Measurements from ENCODE around the gene PDE11A.

PDE11A gene

GRCh38 chr2:177673602-177674595 is 398.7 kb downstream of the PDE11A start:
- no peak for FAIRE-seq

GRCh38 chr2:177671662-177672061 is 400.9 kb downstream of the PDE11A start:
- DNase-seq (ENCODE audit: low spot score): no peak
- FAIRE-seq: no peak

More at GRCh38 chr2:177673602-177674595, 398.7 kb downstream of the PDE11A start:
- peak; percentile 22 for DNase-seq (ENCODE audit: low spot score)

- FAIRE-seq (no peak), DNase-seq (ENCODE audit: low spot score) (no peak)
Observed at GRCh38 chr2:177670791-177671535, 401.6 kb downstream of the PDE11A start.

- no peak for DNase-seq (ENCODE audit: low spot score)
- no peak for FAIRE-seq
Observed at GRCh38 chr2:177669625-177670330, 402.8 kb downstream of the PDE11A start.

- FAIRE-seq (no peak), DNase-seq (ENCODE audit: low spot score) (no peak)
Observed at GRCh38 chr2:177669201-177669600, 403.4 kb downstream of the PDE11A start.

GRCh38 chr2:177668617-177669016 is 404.0 kb downstream of the PDE11A start:
- no peak for FAIRE-seq
- DNase-seq (ENCODE audit: low spot score): no peak

GRCh38 chr2:177667626-177668025 is 405.0 kb downstream of the PDE11A start:
- FAIRE-seq (no peak), DNase-seq (ENCODE audit: low spot score) (no peak)

- FAIRE-seq (no peak), DNase-seq (ENCODE audit: low spot score) (no peak)
Observed at GRCh38 chr2:177666408-177666807, 406.2 kb downstream of the PDE11A start.

GRCh38 chr2:177665948-177666347 is 406.6 kb downstream of the PDE11A start:
- no peak for DNase-seq (ENCODE audit: low spot score)
- FAIRE-seq: no peak

GRCh38 chr2:177665328-177665727 is 407.2 kb downstream of the PDE11A start:
- no peak for DNase-seq (ENCODE audit: low spot score)
- no peak for FAIRE-seq

GRCh38 chr2:177662895-177663294 is 409.7 kb downstream of the PDE11A start:
- DNase-seq (ENCODE audit: low spot score) (no peak), FAIRE-seq (no peak)

- FAIRE-seq (no peak), DNase-seq (ENCODE audit: low spot score) (no peak)
Observed at GRCh38 chr2:177660742-177661141, 411.8 kb downstream of the PDE11A start.

GRCh38 chr2:177658309-177658708 is 414.3 kb downstream of the PDE11A start:
- DNase-seq (ENCODE audit: low spot score) (no peak), FAIRE-seq (no peak)

GRCh38 chr2:177651833-177652232 is 420.7 kb downstream of the PDE11A start:
- no peak for DNase-seq (ENCODE audit: low spot score)

GRCh38 chr2:177649568-177650518 is 422.7 kb downstream of the PDE11A start:
- DNase-seq (ENCODE audit: low spot score) (no peak), FAIRE-seq (no peak)

More at GRCh38 chr2:177651833-177652232, 420.7 kb downstream of the PDE11A start:
- FAIRE-seq: no peak

GRCh38 chr2:177646791-177647190 is 425.8 kb downstream of the PDE11A start:
- no peak for FAIRE-seq
- DNase-seq (ENCODE audit: low spot score): no peak

- no peak for FAIRE-seq
Observed at GRCh38 chr2:177646241-177646640, 426.3 kb downstream of the PDE11A start.

GRCh38 chr2:177641331-177641730 is 431.2 kb downstream of the PDE11A start:
- no peak for DNase-seq (ENCODE audit: low spot score)
- no peak for FAIRE-seq

More at GRCh38 chr2:177646241-177646640, 426.3 kb downstream of the PDE11A start:
- DNase-seq (ENCODE audit: low spot score): no peak

- FAIRE-seq (no peak), DNase-seq (ENCODE audit: low spot score) (no peak)
Observed at GRCh38 chr2:177640423-177640822, 432.2 kb downstream of the PDE11A start.

GRCh38 chr2:177639262-177639914 is 433.2 kb downstream of the PDE11A start:
- DNase-seq (ENCODE audit: low spot score): no peak
- FAIRE-seq: no peak
